ENCODE data around the gene PNCK. TPM values are rescaled to one million over a fixed set of nuclear protein-coding genes. Genes with fewer than 3 reads are reported as not detected.

The PNCK gene
- total RNA-seq, 1 experiment from 2014 or later, result not detected

DNA sequence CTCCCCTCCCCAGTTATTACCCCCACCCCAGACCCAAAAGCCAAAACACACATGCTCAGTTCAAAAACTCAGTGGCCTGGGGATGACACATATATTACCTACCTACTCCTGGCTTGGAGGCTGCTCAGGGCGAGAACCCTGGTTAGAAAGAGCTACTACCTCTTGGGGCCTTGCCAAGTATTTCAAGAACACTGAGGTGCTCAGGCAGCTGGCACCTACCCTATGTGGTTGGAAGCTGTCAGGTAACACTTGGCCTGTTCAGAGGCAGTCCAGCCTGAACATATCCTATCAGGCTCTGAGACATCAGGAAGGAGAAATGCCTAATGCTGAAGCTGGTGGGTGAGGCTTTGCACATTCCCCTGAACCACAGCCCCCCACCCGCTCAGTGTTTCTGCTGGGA is 45.6 kb upstream of the PNCK start:
- intact Hi-C loops (cut with micrococcal nuclease; ENCODE audit: unreplicated experiment), result no loop called here
- no peaks in the 10 kb centered on the region for H3K36me3 ChIP-seq (ENCODE audit: control insufficient read depth, insufficient read depth, low read length)
- no peaks in the 10 kb centered on the region for H3K27me3 ChIP-seq (replicated peaks; ENCODE audit: control insufficient read depth, insufficient read depth, low read length)
- CTCF ChIA-PET, result no interaction called here
- no peak for TF ChIP-seq CTCF (IDR thresholded peaks at IDR 0.05; ENCODE audit: insufficient read depth in 1 of 2, low read depth in 1 of 2, low read length in 1 of 2, severe bottlenecking in 1 of 2, unreplicated experiment in 1 of 2)
- H3K4me3 ChIP-seq (ENCODE audit: low read depth, low read length), result no peak overlapping the region
- Mint-ChIP-seq H3K4me3 (ENCODE audit: unreplicated experiment) (no peak overlapping the region), H3K27ac (ENCODE audit: unreplicated experiment) (no peak overlapping the region), H3K27me3 (ENCODE audit: insufficient read depth, unreplicated experiment) (no peaks in the 10 kb centered on the region), H3K36me3 (ENCODE audit: insufficient read depth, unreplicated experiment) (peaks cover 47% of the 10 kb centered on the region), H3K9me3 (ENCODE audit: unreplicated experiment) (no peaks in the 10 kb centered on the region), H3K4me1 (ENCODE audit: low read depth, unreplicated experiment) (no peaks in the 10 kb centered on the region)
- DNase-seq, result no peak
- POLR2A ChIA-PET, result no interaction called here
- BruUV-seq (replicated peaks), result no TSS peak
- no peaks in the 10 kb centered on the region for H3K9me3 ChIP-seq
- peaks cover 6% of the 10 kb centered on the region for H3K4me1 ChIP-seq

- no peaks in the 10 kb centered on the region for H3K9me3 ChIP-seq
- DNase-seq, result no peak
- no peak overlapping the region for H3K27ac Mint-ChIP-seq (ENCODE audit: unreplicated experiment)
- no peaks in the 10 kb centered on the region for H3K9me3 Mint-ChIP-seq (ENCODE audit: unreplicated experiment)
- H3K4me1 Mint-ChIP-seq (ENCODE audit: low read depth, unreplicated experiment), result no peaks in the 10 kb centered on the region
- peaks cover 2% of the 10 kb centered on the region for H3K4me1 ChIP-seq
- TF ChIP-seq CTCF (IDR thresholded peaks at IDR 0.05; ENCODE audit: insufficient read depth in 1 of 2, low read depth in 1 of 2, low read length in 1 of 2, severe bottlenecking in 1 of 2, unreplicated experiment in 1 of 2), result no peak
- no peak overlapping the region for H3K4me3 ChIP-seq (ENCODE audit: low read depth, low read length)
- intact Hi-C loops (cut with micrococcal nuclease; ENCODE audit: unreplicated experiment), result no loop called here
- no peaks in the 10 kb centered on the region for H3K36me3 ChIP-seq (ENCODE audit: control insufficient read depth, insufficient read depth, low read length)
- ChIA-PET CTCF (no interaction called here), POLR2A (no interaction called here)
- H3K27me3 ChIP-seq (replicated peaks; ENCODE audit: control insufficient read depth, insufficient read depth, low read length), result no peaks in the 10 kb centered on the region
- H3K36me3 Mint-ChIP-seq (ENCODE audit: insufficient read depth, unreplicated experiment), result peaks cover 46% of the 10 kb centered on the region
- H3K27me3 Mint-ChIP-seq (ENCODE audit: insufficient read depth, unreplicated experiment), result no peaks in the 10 kb centered on the region
- BruUV-seq (replicated peaks), result no TSS peak
- H3K4me3 Mint-ChIP-seq (ENCODE audit: unreplicated experiment), result no peak overlapping the region
These were observed 43.8 kb upstream of the PNCK start for GRCh38 chrX:153717445-153717844.

GRCh38 chrX:153714256-153714655 is 40.6 kb upstream of the PNCK start:
- H3K9me3 Mint-ChIP-seq (ENCODE audit: unreplicated experiment), result no peaks in the 10 kb centered on the region
- H3K4me3 ChIP-seq (ENCODE audit: low read depth, low read length), result no peak overlapping the region
- no peaks in the 10 kb centered on the region for H3K4me1 ChIP-seq
- no peaks in the 10 kb centered on the region for H3K27me3 ChIP-seq (replicated peaks; ENCODE audit: control insufficient read depth, insufficient read depth, low read length)
- intact Hi-C loops (cut with micrococcal nuclease; ENCODE audit: unreplicated experiment), result no loop called here
- H3K27ac Mint-ChIP-seq (ENCODE audit: unreplicated experiment), result no peak overlapping the region
- no peaks in the 10 kb centered on the region for H3K36me3 ChIP-seq (ENCODE audit: control insufficient read depth, insufficient read depth, low read length)
- POLR2A ChIA-PET, result no interaction called here
- TF ChIP-seq CTCF (IDR thresholded peaks at IDR 0.05; ENCODE audit: insufficient read depth in 1 of 2, low read depth in 1 of 2, low read length in 1 of 2, severe bottlenecking in 1 of 2, unreplicated experiment in 1 of 2), result no peak
- peaks cover 33% of the 10 kb centered on the region for H3K36me3 Mint-ChIP-seq (ENCODE audit: insufficient read depth, unreplicated experiment)
- no TSS peak for BruUV-seq (replicated peaks)
- no peak for DNase-seq
- H3K4me1 Mint-ChIP-seq (ENCODE audit: low read depth, unreplicated experiment), result peaks cover 8% of the 10 kb centered on the region
- no peak overlapping the region for H3K4me3 Mint-ChIP-seq (ENCODE audit: unreplicated experiment)
- H3K27me3 Mint-ChIP-seq (ENCODE audit: insufficient read depth, unreplicated experiment), result no peaks in the 10 kb centered on the region
- CTCF ChIA-PET, result no interaction called here
- H3K9me3 ChIP-seq, result no peaks in the 10 kb centered on the region
